ENCODE measurements around the gene ATP8B2. TPM values are rescaled to one million over a fixed set of nuclear protein-coding genes. Genes with fewer than 3 reads are reported as not detected.
A peak's percentile ranks its signal among the peaks of the same experiment; 100 is the strongest.
"Not testable (repeated sequence)": the region's sequence is repeated elsewhere in the genome, so short reads cannot be mapped to it uniquely, and the experiment has no call there.

Gene ATP8B2
- polyA plus RNA-seq, 1 experiment, result 73.3 TPM

GRCh38 chr1:154352581-154353459 is 27.5 kb downstream of the ATP8B2 start:
- ChIA-PET CTCF (interaction anchor here (0.7 to 2.7 kb wide), 6 partner anchors 8 to 125 kb away, joined by 3 to 16 read pairs (median 4); no protein-coding TSS in a partner anchor), POLR2A (no interaction called here)
- DNase-seq (ENCODE audit: low read depth), result no peak
- TF ChIP-seq CTCF (IDR thresholded peaks at IDR 0.05; ENCODE audit: insufficient read depth, low read depth, low read length), result peak; percentile 12; the same call in 1 of the 2 replicates
- Histone ChIP-seq H3K27me3 (ENCODE audit: control insufficient read depth, insufficient read depth, low read length) (peaks cover 3% of the 10 kb centered on the region; the same call in 1 of the 2 replicates), H3K4me3 (ENCODE audit: low read depth, low read length) (peak overlapping the region; percentile 37), H3K36me3 (ENCODE audit: control insufficient read depth, insufficient read depth, low read length) (peaks cover 15% of the 10 kb centered on the region)

GRCh38 chr1:154353460-154353904 is 28.2 kb downstream of the ATP8B2 start:
- POLR2A ChIA-PET, result no interaction called here
- Histone ChIP-seq H3K4me3 (ENCODE audit: low read depth, low read length) (peak overlapping the region; percentile 37), H3K27me3 (ENCODE audit: control insufficient read depth, insufficient read depth, low read length) (peaks cover 3% of the 10 kb centered on the region; the same call in 1 of the 2 replicates), H3K36me3 (ENCODE audit: control insufficient read depth, insufficient read depth, low read length) (peaks cover 11% of the 10 kb centered on the region)
- DNase-seq (ENCODE audit: low read depth), result no peak
- CTCF ChIA-PET, result interaction anchor here (0.8 to 2.7 kb wide), 6 partner anchors 8 to 159 kb away, joined by 3 to 16 read pairs (median 4); no protein-coding TSS in a partner anchor
- TF ChIP-seq CTCF (IDR thresholded peaks at IDR 0.05; ENCODE audit: insufficient read depth, low read depth, low read length), result peak; percentile 58

- ChIA-PET POLR2A (no interaction called here), CTCF (interaction anchor here (0.8 to 2.7 kb wide), 10 partner anchors 8 to 160 kb away, joined by 3 to 16 read pairs (median 4); partner anchors contain the start of gene ATP8B2)
- TF ChIP-seq CTCF (IDR thresholded peaks at IDR 0.05; ENCODE audit: insufficient read depth, low read depth, low read length), result no peak
- no peak for DNase-seq (ENCODE audit: low read depth)
- Histone ChIP-seq H3K27me3 (ENCODE audit: control insufficient read depth, insufficient read depth, low read length) (peaks cover 3% of the 10 kb centered on the region; the same call in 1 of the 2 replicates), H3K36me3 (ENCODE audit: control insufficient read depth, insufficient read depth, low read length) (peaks cover 6% of the 10 kb centered on the region), H3K4me3 (ENCODE audit: low read depth, low read length) (no peak overlapping the region)
These were observed 28.6 kb downstream of the ATP8B2 start for GRCh38 chr1:154353966-154354365.

- H3K4me3 ChIP-seq (ENCODE audit: low read depth, low read length), result no peak overlapping the region
- no peaks in the 10 kb centered on the region for H3K36me3 ChIP-seq (ENCODE audit: control insufficient read depth, insufficient read depth, low read length)
- ChIA-PET POLR2A (no interaction called here), CTCF (interaction anchor here (2.3 kb wide), 1 partner anchor 23 kb away, joined by 7 read pairs; no protein-coding TSS in a partner anchor)
- no peak for TF ChIP-seq CTCF (IDR thresholded peaks at IDR 0.05; ENCODE audit: insufficient read depth, low read depth, low read length)
- no peak for DNase-seq (ENCODE audit: low read depth)
- H3K27me3 ChIP-seq (ENCODE audit: control insufficient read depth, insufficient read depth, low read length), result peaks cover 3% of the 10 kb centered on the region; the same call in 1 of the 2 replicates
These were observed 33.2 kb downstream of the ATP8B2 start for GRCh38 chr1:154358519-154358918.

- Histone ChIP-seq H3K27me3 (ENCODE audit: control insufficient read depth, insufficient read depth, low read length) (peaks cover 3% of the 10 kb centered on the region; the same call in 1 of the 2 replicates), H3K36me3 (ENCODE audit: control insufficient read depth, insufficient read depth, low read length) (no peaks in the 10 kb centered on the region), H3K4me3 (ENCODE audit: low read depth, low read length) (no peak overlapping the region)
- DNase-seq (ENCODE audit: low read depth), result no peak
- ChIA-PET POLR2A (no interaction called here), CTCF (interaction anchor here (0.6 to 2.3 kb wide), 3 partner anchors 25 to 194 kb away, joined by 3 to 15 read pairs (median 3); no protein-coding TSS in a partner anchor)
- TF ChIP-seq CTCF (IDR thresholded peaks at IDR 0.05; ENCODE audit: insufficient read depth, low read depth, low read length), result no peak
These were observed 35.0 kb downstream of the ATP8B2 start for GRCh38 chr1:154360288-154360687.

- not testable (repeated sequence) for H3K36me3 ChIP-seq (ENCODE audit: control insufficient read depth, insufficient read depth, low read length); DNase-seq (ENCODE audit: low read depth); H3K27me3 ChIP-seq (ENCODE audit: control insufficient read depth, insufficient read depth, low read length); H3K4me3 ChIP-seq (ENCODE audit: low read depth, low read length)
- POLR2A ChIA-PET, result interaction anchor here (0.7 kb wide), 1 partner anchor 102 kb away, joined by 5 read pairs; no protein-coding TSS in a partner anchor
- CTCF ChIA-PET, result interaction anchor here (1.0 to 2.3 kb wide), 3 partner anchors 25 to 82 kb away, joined by 3 to 15 read pairs (median 4); no protein-coding TSS in a partner anchor
These were observed 35.6 kb downstream of the ATP8B2 start for GRCh38 chr1:154360881-154361280.
